WTC11 (cell line): ENCODE results near the gene SNTA1. TPM values are rescaled to one million over a fixed set of nuclear protein-coding genes. Genes with fewer than 3 reads are reported as not detected.
"Not testable (repeated sequence)": the region's sequence is repeated elsewhere in the genome, so short reads cannot be mapped to it uniquely, and the experiment has no call there.

Source experiments
- ATAC-seq: fragments of 200-7000 bp; cut with Tn5 transposase; 2 replicates; pipeline ENCODE4 v1.10.0; 2021; ENCODE audit warnings: mild to moderate bottlenecking, moderate library complexity
- CTCF ChIA-PET: fragments of 300-600 bp; sonication (Branson Sonifier 250); formaldehyde crosslinking; loops from one replicate; lab custom pipeline; 2021; ENCODE audit warnings: antibody characterized with exemption; lab: Charles Lee
- POLR2A ChIA-PET: fragments of 350-600 bp; sonication (Branson Sonifier 250); formaldehyde crosslinking; loops from one replicate; lab custom pipeline; 2021; ENCODE audit warnings: antibody characterized with exemption; lab: Charles Lee
- DNase-seq: peaks from one replicate; pipeline ENCODE4 v3.0.0; 2021; ENCODE audit warnings: low spot score
- H3K27ac Mint-ChIP-seq: 2 replicates; pipeline ENCODE4 v1.8.0; 2021; ENCODE audit warnings: mixed read lengths
- H3K27me3 Mint-ChIP-seq: 2 replicates; pipeline ENCODE4 v1.8.0; 2021; ENCODE audit warnings: low read depth, mild to moderate bottlenecking, moderate library complexity, mixed read lengths
- H3K36me3 Mint-ChIP-seq: 2 replicates; pipeline ENCODE4 v1.8.0; 2021; ENCODE audit warnings: mixed read lengths
- H3K4me1 Mint-ChIP-seq: 2 replicates; pipeline ENCODE4 v1.8.0; 2022; ENCODE audit warnings: mixed read lengths
- H3K4me3 Mint-ChIP-seq: 2 replicates; pipeline ENCODE4 v1.8.0; 2021; ENCODE audit warnings: mild to moderate bottlenecking, moderate library complexity, mixed read lengths
- H3K9me3 Mint-ChIP-seq: 2 replicates; pipeline ENCODE4 v1.8.0; 2021; ENCODE audit warnings: mixed read lengths
- CREM ChIP-seq: sonication (generic); formaldehyde crosslinking; IDR thresholded peaks from 2 replicates; pipeline ENCODE4 v1.8.1; 2022; ENCODE audit warnings: mild to moderate bottlenecking, missing genetic modification reagents, moderate library complexity
- ELF4 ChIP-seq: sonication (generic); formaldehyde crosslinking; IDR thresholded peaks from 2 replicates; pipeline ENCODE4 v1.8.1; 2022; ENCODE audit warnings: low read depth, mild to moderate bottlenecking, moderate library complexity, missing genetic modification reagents
- KAT7 ChIP-seq: sonication (generic); formaldehyde crosslinking; IDR thresholded peaks from 2 replicates; pipeline ENCODE4 v1.8.1; 2023; ENCODE audit warnings: missing genetic modification reagents, mild to moderate bottlenecking, borderline replicate concordance
- NFATC4 ChIP-seq: fragments of 250-450 bp; sonication (Bioruptor Pico); IDR thresholded peaks from 2 replicates; pipeline ENCODE4 v1.9.0; 2021; ENCODE audit warnings: mild to moderate bottlenecking
- NR2C2 ChIP-seq: sonication (generic); formaldehyde crosslinking; IDR thresholded peaks from 2 replicates; pipeline ENCODE4 v1.8.0; 2022; ENCODE audit warnings: mild to moderate bottlenecking, missing genetic modification reagents
- RELA ChIP-seq: sonication (generic); formaldehyde crosslinking; IDR thresholded peaks from 2 replicates; pipeline ENCODE4 v1.8.1; 2022; ENCODE audit warnings: missing genetic modification reagents, mild to moderate bottlenecking, borderline replicate concordance
- SP1 ChIP-seq: sonication (generic); formaldehyde crosslinking; conservative IDR thresholded peaks from 2 replicates; pipeline ENCODE4 v1.8.1; 2022; ENCODE audit warnings: missing genetic modification reagents
- TEAD1 ChIP-seq: sonication (generic); formaldehyde crosslinking; IDR thresholded peaks from 2 replicates; pipeline ENCODE4 v1.8.0; 2022; ENCODE audit warnings: mild to moderate bottlenecking, missing genetic modification reagents
- USF1 ChIP-seq: sonication (generic); formaldehyde crosslinking; IDR thresholded peaks from 2 replicates; pipeline ENCODE4 v1.8.0; 2022; ENCODE audit warnings: mild to moderate bottlenecking, missing genetic modification reagents
- ZNF423 ChIP-seq: fragments of 250-450 bp; sonication (Bioruptor Pico); IDR thresholded peaks from 2 replicates; pipeline ENCODE4 v2.1.2; 2022; ENCODE audit warnings: mild to moderate bottlenecking, moderate library complexity
- ZNF671 ChIP-seq: fragments of 250-450 bp; sonication (Bioruptor Pico); IDR thresholded peaks from 2 replicates; pipeline ENCODE4 v1.8.0; 2021; ENCODE audit warnings: mild to moderate bottlenecking
- total RNA-seq: library from RNA; stranded (reverse); gene quantifications from 3 replicates; pipeline ENCODE4 v1.2.3, GENCODE V29; 2021
- TF ChIP-seq, protein P1 (sequence below): sonication (generic); formaldehyde crosslinking; IDR thresholded peaks from 2 replicates; pipeline ENCODE4 v1.8.1; 2022; ENCODE audit warnings: low read depth, mild to moderate bottlenecking, moderate library complexity, missing genetic modification reagents, borderline replicate concordance
- TF ChIP-seq, protein P2 (sequence below): sonication (generic); formaldehyde crosslinking; IDR thresholded peaks from 2 replicates; pipeline ENCODE4 v1.8.0; 2023; ENCODE audit warnings: missing genetic modification reagents, mild to moderate bottlenecking, borderline replicate concordance
- TF ChIP-seq, protein P3 (sequence below): sonication (generic); formaldehyde crosslinking; IDR thresholded peaks from 2 replicates; pipeline ENCODE4 v1.8.1; 2023; ENCODE audit warnings: mild to moderate bottlenecking, moderate library complexity, missing genetic modification reagents
- TF ChIP-seq, protein P4 (sequence below): sonication (generic); formaldehyde crosslinking; IDR thresholded peaks from 2 replicates; pipeline ENCODE4 v1.8.0; 2022; ENCODE audit warnings: missing genetic modification reagents
- TF ChIP-seq, protein P5 (sequence below): sonication (generic); formaldehyde crosslinking; IDR thresholded peaks from 2 replicates; pipeline ENCODE4 v1.8.0; 2022; ENCODE audit warnings: mild to moderate bottlenecking, missing genetic modification reagents

SNTA1 gene
- total RNA-seq, 1 experiment from 2014 or later = 5.3 TPM

DNA sequence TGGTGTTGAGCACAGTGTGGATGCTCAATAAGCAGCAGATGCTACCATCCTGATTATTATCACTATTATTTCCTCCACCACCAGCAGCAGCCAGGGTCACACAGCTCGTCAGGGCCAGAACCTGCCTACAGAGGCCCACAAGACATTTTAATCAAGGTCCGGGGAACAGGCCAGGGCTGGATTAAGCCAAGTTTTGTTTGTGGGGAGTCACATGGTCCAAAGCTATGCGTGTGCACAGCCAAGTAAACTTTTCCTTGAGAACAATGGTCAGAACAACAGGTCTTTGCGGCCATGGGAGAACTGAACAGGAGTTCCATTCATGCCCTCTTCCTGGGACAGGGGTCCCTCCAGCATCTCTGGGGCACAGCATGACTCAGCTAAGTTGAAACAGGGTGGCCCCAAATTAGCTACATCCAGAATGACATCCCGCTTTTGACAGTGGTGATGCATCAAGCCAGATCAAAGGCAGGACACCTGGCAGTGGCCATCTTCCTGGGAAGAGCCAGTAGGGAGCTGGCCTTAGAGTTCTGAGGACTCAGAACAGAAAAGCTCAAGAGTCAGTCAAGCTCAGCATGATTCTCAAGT, 11.7 kb downstream of the SNTA1 start:
- no peak for DNase-seq
- POLR2A ChIA-PET = no interaction called here
- Mint-ChIP-seq H3K4me3 (no peak overlapping the region), H3K9me3 (peaks cover 4% of the 10 kb centered on the region; the same call in 1 of the 2 replicates), H3K27me3 (no peaks in the 10 kb centered on the region; the same call in 1 of the 2 replicates), H3K36me3 (no peaks in the 10 kb centered on the region; the same call in 1 of the 2 replicates), H3K4me1 (no peaks in the 10 kb centered on the region), H3K27ac (no peak overlapping the region)
- no peak for ATAC-seq
- CTCF ChIA-PET = interaction anchor here (0.9 to 1.4 kb wide), 2 partner anchors 11 to 236 kb away, joined by 3 to 4 read pairs; partner anchors contain the start of gene SNTA1
- no peak for TF ChIP-seq ELF4 (CRISPR knock-in tag)
- TF ChIP-seq NR2C2 = no peak
- TF ChIP-seq, protein P1, sequence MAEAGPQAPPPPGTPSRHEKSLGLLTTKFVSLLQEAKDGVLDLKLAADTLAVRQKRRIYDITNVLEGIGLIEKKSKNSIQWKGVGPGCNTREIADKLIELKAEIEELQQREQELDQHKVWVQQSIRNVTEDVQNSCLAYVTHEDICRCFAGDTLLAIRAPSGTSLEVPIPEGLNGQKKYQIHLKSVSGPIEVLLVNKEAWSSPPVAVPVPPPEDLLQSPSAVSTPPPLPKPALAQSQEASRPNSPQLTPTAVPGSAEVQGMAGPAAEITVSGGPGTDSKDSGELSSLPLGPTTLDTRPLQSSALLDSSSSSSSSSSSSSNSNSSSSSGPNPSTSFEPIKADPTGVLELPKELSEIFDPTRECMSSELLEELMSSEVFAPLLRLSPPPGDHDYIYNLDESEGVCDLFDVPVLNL = no peak
- TF ChIP-seq NFATC4 = no peak
- TF ChIP-seq ZNF423 = no peak
- TF ChIP-seq, protein P2, sequence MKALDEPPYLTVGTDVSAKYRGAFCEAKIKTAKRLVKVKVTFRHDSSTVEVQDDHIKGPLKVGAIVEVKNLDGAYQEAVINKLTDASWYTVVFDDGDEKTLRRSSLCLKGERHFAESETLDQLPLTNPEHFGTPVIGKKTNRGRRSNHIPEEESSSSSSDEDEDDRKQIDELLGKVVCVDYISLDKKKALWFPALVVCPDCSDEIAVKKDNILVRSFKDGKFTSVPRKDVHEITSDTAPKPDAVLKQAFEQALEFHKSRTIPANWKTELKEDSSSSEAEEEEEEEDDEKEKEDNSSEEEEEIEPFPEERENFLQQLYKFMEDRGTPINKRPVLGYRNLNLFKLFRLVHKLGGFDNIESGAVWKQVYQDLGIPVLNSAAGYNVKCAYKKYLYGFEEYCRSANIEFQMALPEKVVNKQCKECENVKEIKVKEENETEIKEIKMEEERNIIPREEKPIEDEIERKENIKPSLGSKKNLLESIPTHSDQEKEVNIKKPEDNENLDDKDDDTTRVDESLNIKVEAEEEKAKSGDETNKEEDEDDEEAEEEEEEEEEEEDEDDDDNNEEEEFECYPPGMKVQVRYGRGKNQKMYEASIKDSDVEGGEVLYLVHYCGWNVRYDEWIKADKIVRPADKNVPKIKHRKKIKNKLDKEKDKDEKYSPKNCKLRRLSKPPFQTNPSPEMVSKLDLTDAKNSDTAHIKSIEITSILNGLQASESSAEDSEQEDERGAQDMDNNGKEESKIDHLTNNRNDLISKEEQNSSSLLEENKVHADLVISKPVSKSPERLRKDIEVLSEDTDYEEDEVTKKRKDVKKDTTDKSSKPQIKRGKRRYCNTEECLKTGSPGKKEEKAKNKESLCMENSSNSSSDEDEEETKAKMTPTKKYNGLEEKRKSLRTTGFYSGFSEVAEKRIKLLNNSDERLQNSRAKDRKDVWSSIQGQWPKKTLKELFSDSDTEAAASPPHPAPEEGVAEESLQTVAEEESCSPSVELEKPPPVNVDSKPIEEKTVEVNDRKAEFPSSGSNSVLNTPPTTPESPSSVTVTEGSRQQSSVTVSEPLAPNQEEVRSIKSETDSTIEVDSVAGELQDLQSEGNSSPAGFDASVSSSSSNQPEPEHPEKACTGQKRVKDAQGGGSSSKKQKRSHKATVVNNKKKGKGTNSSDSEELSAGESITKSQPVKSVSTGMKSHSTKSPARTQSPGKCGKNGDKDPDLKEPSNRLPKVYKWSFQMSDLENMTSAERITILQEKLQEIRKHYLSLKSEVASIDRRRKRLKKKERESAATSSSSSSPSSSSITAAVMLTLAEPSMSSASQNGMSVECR (CRISPR knock-in tag) = no peak
- TF ChIP-seq, protein P3, sequence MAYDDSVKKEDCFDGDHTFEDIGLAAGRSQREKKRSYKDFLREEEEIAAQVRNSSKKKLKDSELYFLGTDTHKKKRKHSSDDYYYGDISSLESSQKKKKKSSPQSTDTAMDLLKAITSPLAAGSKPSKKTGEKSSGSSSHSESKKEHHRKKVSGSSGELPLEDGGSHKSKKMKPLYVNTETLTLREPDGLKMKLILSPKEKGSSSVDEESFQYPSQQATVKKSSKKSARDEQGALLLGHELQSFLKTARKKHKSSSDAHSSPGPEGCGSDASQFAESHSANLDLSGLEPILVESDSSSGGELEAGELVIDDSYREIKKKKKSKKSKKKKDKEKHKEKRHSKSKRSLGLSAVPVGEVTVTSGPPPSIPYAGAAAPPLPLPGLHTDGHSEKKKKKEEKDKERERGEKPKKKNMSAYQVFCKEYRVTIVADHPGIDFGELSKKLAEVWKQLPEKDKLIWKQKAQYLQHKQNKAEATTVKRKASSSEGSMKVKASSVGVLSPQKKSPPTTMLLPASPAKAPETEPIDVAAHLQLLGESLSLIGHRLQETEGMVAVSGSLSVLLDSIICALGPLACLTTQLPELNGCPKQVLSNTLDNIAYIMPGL (CRISPR knock-in tag) = no peak
- TF ChIP-seq ZNF671 (CRISPR knock-in tag) = no peak
- TF ChIP-seq RELA (CRISPR knock-in tag) = no peak
- TF ChIP-seq, protein P4, sequence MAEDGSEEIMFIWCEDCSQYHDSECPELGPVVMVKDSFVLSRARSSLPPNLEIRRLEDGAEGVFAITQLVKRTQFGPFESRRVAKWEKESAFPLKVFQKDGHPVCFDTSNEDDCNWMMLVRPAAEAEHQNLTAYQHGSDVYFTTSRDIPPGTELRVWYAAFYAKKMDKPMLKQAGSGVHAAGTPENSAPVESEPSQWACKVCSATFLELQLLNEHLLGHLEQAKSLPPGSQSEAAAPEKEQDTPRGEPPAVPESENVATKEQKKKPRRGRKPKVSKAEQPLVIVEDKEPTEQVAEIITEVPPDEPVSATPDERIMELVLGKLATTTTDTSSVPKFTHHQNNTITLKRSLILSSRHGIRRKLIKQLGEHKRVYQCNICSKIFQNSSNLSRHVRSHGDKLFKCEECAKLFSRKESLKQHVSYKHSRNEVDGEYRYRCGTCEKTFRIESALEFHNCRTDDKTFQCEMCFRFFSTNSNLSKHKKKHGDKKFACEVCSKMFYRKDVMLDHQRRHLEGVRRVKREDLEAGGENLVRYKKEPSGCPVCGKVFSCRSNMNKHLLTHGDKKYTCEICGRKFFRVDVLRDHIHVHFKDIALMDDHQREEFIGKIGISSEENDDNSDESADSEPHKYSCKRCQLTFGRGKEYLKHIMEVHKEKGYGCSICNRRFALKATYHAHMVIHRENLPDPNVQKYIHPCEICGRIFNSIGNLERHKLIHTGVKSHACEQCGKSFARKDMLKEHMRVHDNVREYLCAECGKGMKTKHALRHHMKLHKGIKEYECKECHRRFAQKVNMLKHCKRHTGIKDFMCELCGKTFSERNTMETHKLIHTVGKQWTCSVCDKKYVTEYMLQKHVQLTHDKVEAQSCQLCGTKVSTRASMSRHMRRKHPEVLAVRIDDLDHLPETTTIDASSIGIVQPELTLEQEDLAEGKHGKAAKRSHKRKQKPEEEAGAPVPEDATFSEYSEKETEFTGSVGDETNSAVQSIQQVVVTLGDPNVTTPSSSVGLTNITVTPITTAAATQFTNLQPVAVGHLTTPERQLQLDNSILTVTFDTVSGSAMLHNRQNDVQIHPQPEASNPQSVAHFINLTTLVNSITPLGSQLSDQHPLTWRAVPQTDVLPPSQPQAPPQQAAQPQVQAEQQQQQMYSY (CRISPR knock-in tag) = no peak
- TF ChIP-seq CREM (CRISPR knock-in tag) = no peak
- no peak for TF ChIP-seq KAT7 (CRISPR knock-in tag)
- TF ChIP-seq USF1 (CRISPR knock-in tag) = no peak
- no peak for TF ChIP-seq SP1 (CRISPR knock-in tag)
- TF ChIP-seq TEAD1 (CRISPR knock-in tag) = no peak
- TF ChIP-seq, protein P5, sequence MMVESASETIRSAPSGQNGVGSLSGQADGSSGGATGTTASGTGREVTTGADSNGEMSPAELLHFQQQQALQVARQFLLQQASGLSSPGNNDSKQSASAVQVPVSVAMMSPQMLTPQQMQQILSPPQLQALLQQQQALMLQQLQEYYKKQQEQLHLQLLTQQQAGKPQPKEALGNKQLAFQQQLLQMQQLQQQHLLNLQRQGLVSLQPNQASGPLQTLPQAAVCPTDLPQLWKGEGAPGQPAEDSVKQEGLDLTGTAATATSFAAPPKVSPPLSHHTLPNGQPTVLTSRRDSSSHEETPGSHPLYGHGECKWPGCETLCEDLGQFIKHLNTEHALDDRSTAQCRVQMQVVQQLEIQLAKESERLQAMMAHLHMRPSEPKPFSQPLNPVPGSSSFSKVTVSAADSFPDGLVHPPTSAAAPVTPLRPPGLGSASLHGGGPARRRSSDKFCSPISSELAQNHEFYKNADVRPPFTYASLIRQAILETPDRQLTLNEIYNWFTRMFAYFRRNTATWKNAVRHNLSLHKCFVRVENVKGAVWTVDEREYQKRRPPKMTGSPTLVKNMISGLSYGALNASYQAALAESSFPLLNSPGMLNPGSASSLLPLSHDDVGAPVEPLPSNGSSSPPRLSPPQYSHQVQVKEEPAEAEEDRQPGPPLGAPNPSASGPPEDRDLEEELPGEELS = no peak

- H3K9me3 Mint-ChIP-seq, ATAC-seq, H3K27me3 Mint-ChIP-seq, H3K27ac Mint-ChIP-seq, H3K36me3 Mint-ChIP-seq, CTCF ChIA-PET, DNase-seq, POLR2A ChIA-PET, H3K4me1 Mint-ChIP-seq, H3K4me3 Mint-ChIP-seq: not testable (repeated sequence)
Measured at GRCh38 chr20:33423875-33424274, 19.7 kb downstream of the SNTA1 start.
